ENCODE data around the gene ADAM12. TPM values are rescaled to one million over a fixed set of nuclear protein-coding genes. Genes with fewer than 3 reads are reported as not detected.

Gene ADAM12
- total and polyA plus RNA-seq, 2 of the 13 experiments (the other 11 are each of a cell fraction or from before 2014, with no cell fraction given), result not detected

- no peak overlapping the region for H3K4me3 ChIP-seq (replicated peaks in 1 of 3; ENCODE audit: insufficient read depth in 1 of 3, low read depth in 2 of 3, low read length in 3 of 3)
- ChIA-PET POLR2A (no interaction called here), CTCF (ENCODE audit: low intra/inter-chr PET ratio, low total read pairs) (no interaction called here)
- H3K9me3 ChIP-seq (ENCODE audit: low read length), result no peaks in the 10 kb centered on the region
- TF ChIP-seq PAXIP1 (CRISPR knock-in tag; conservative IDR thresholded peaks at IDR 0.05) (no peak), ZNF136 (CRISPR knock-in tag; IDR thresholded peaks at IDR 0.05; ENCODE audit: low read depth) (no peak), RXRA (CRISPR knock-in tag; IDR thresholded peaks at IDR 0.05) (no peak), HOXA3 (CRISPR knock-in tag; IDR thresholded peaks at IDR 0.05) (no peak), CBX1 (IDR thresholded peaks at IDR 0.05; ENCODE audit: low read depth) (no peak), ATF5 (CRISPR knock-in tag; IDR thresholded peaks at IDR 0.05; ENCODE audit: low read depth) (no peak)
- BruUV-seq (replicated peaks), result no TSS peak
- no peaks in the 10 kb centered on the region for H3K4me1 ChIP-seq (ENCODE audit: insufficient read depth, low read length)
- no peaks in the 10 kb centered on the region for H4K20me1 ChIP-seq (ENCODE audit: insufficient read depth, low read length)
- no peak overlapping the region for H3K9ac ChIP-seq (ENCODE audit: insufficient read depth, low read depth, low read length)
- H3K27ac ChIP-seq (ENCODE audit: extremely low read length, insufficient read depth, low read length), result no peak overlapping the region
- FAIRE-seq (no peak), ATAC-seq (no peak), DNase-seq (ENCODE audit: low spot score) (no peak)
- WGBS (ENCODE audit: low lambda C conversion rate), result 0% methylated on average over 1 of the region's 2 CpGs
- no peaks in the 10 kb centered on the region for H3K36me3 ChIP-seq (replicated peaks in 1 of 2; ENCODE audit: control insufficient read depth in 1 of 2, insufficient read depth in 2 of 2, low read length in 2 of 2)
- in situ Hi-C loops (cut with HindIII; ENCODE audit: extremely low pct_ligation_motif_present, low pct_unique_long_range_greater_than_20kb), result no loop called here
- intact Hi-C loops (cut with micrococcal nuclease; ENCODE audit: unreplicated experiment), result no loop called here
- no peak overlapping the region for H2AFZ ChIP-seq (ENCODE audit: low read length)
- 0 out of 5 replicates have a peak, but pooled peaks cover 0 to 4% of the 10 kb centered on the region in 2 experiments for H3K27me3 ChIP-seq (ENCODE audit: control insufficient read depth in 1 of 2, insufficient read depth in 2 of 2, low read length in 2 of 2)
- no peaks in the 10 kb centered on the region for H3K79me2 ChIP-seq (ENCODE audit: insufficient read depth, low read length)
- no peak overlapping the region for H3K4me2 ChIP-seq (ENCODE audit: low read depth, low read length)
Measured at GRCh38 chr10:126272526-126272925, 115.8 kb downstream of the ADAM12 start.
